Large intestine (tissue), 3 donors: ENCODE data around the gene CYB5RL. TPM values are rescaled to one million over a fixed set of nuclear protein-coding genes. Genes with fewer than 3 reads are reported as not detected.

Source experiments
- DNase-seq, 2 donors: peaks; one replicate each; pipeline versions ENCODE4 v3.0.0 to v3.0.0-alpha.2; 2013
- H3K27ac ChIP-seq: one replicate; pipeline ENCODE4 v1.5.1; 2013; ENCODE audit warnings: low read length
- H3K27me3 ChIP-seq: 2 replicates; pipeline ENCODE4 v1.6.1; 2013; ENCODE audit warnings: low read length; ENCODE audit not compliant: control insufficient read depth, insufficient read depth
- H3K36me3 ChIP-seq: 2 replicates; pipeline ENCODE4 v1.6.1; 2013; ENCODE audit warnings: low read length; ENCODE audit not compliant: control insufficient read depth, insufficient read depth
- H3K4me1 ChIP-seq: one replicate; pipeline ENCODE4 v1.6.1; 2013; ENCODE audit warnings: low read length; ENCODE audit not compliant: control insufficient read depth, insufficient read depth
- H3K4me3 ChIP-seq: one replicate; pipeline ENCODE4 v1.5.1; 2013; ENCODE audit warnings: low read length
- H3K9me3 ChIP-seq: one replicate; pipeline ENCODE4 v1.6.1; 2013; ENCODE audit warnings: mild to moderate bottlenecking, low read depth, low read length, moderate library complexity; ENCODE audit not compliant: control insufficient read depth
- WGBS: methylation state at CpG from one replicate; pipeline ENCODE4 v1.1.5; 2013; ENCODE audit warnings: low lambda C conversion rate; ENCODE audit not compliant: insufficient coverage; 5-methylcytosine and 5-hydroxymethylcytosine counted together
- polyA plus RNA-seq: library from polyadenylated mRNA; unstranded; fragments of 120-200 nt; gene quantifications from one replicate; pipeline ENCODE4 v1.2.1, GENCODE V29; 2013

Gene CYB5RL
- polyA plus RNA-seq, 1 donor = 8.2 TPM

- Histone ChIP-seq H3K4me1 (no peaks in the 10 kb centered on the region), H3K27me3 (no peaks in the 10 kb centered on the region), H3K27ac (no peak overlapping the region), H3K9me3 (no peaks in the 10 kb centered on the region), H3K36me3 (peaks cover 53% of the 10 kb centered on the region), H3K4me3 (no peak overlapping the region)
- WGBS = no CpG with 5 or more reads among the region's 9 CpGs
- DNase-seq = no peak
These were observed 9.3 kb downstream of the CYB5RL start for GRCh38 chr1:54190526-54190925.

DNA sequence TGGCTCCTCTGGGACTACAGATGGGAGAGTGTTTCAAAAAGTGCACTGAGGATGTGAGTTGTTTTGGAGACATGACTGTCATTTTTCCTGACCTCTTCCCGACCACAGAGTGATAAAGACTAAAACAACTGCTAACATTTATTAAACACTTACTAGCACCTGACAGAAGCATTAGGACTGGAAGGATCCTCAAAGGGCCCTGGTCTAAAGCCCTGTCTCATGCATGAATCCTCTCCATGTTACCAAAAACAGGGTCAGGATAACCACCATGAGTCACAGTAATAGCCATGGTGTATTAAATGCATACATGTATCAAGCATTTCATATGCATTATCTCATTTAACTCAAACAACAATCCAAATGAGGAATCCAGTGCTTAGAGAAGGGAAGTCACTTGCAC lies 11.5 kb downstream of the CYB5RL start:
- Histone ChIP-seq H3K27me3 (no peaks in the 10 kb centered on the region), H3K4me3 (no peak overlapping the region), H3K9me3 (no peaks in the 10 kb centered on the region), H3K27ac (no peak overlapping the region), H3K4me1 (no peaks in the 10 kb centered on the region), H3K36me3 (peaks cover 36% of the 10 kb centered on the region)
- no CpG with 5 or more reads among the region's 1 CpG for WGBS
- no peak for DNase-seq

- H3K27me3 ChIP-seq = no peaks in the 10 kb centered on the region
- no peak overlapping the region for H3K4me3 ChIP-seq
- H3K27ac ChIP-seq = no peak overlapping the region
- peaks cover 22% of the 10 kb centered on the region for H3K36me3 ChIP-seq
- no peaks in the 10 kb centered on the region for H3K4me1 ChIP-seq
- H3K9me3 ChIP-seq = no peaks in the 10 kb centered on the region
- no peak for DNase-seq
- WGBS = no CpG with 5 or more reads among the region's 3 CpGs
These were observed 13.8 kb downstream of the CYB5RL start for GRCh38 chr1:54186056-54186455.

GRCh38 chr1:54180701-54181360 lies 19.0 kb downstream of the CYB5RL start:
- WGBS = no CpG with 5 or more reads among the region's 5 CpGs
- Histone ChIP-seq H3K9me3 (no peaks in the 10 kb centered on the region), H3K36me3 (peaks cover 3% of the 10 kb centered on the region), H3K27ac (no peak overlapping the region), H3K27me3 (no peaks in the 10 kb centered on the region), H3K4me1 (no peaks in the 10 kb centered on the region), H3K4me3 (no peak overlapping the region)
- no peak for DNase-seq

GRCh38 chr1:54178296-54179070 lies 21.3 kb downstream of the CYB5RL start:
- H3K4me3 ChIP-seq = no peak overlapping the region
- no peaks in the 10 kb centered on the region for H3K27me3 ChIP-seq
- H3K4me1 ChIP-seq = no peaks in the 10 kb centered on the region
- H3K27ac ChIP-seq = no peak overlapping the region
- DNase-seq = no peak
- no peaks in the 10 kb centered on the region for H3K9me3 ChIP-seq
- H3K36me3 ChIP-seq = peaks cover 5% of the 10 kb centered on the region
- 0% methylated on average over 1 of the region's 9 CpGs for WGBS

DNA sequence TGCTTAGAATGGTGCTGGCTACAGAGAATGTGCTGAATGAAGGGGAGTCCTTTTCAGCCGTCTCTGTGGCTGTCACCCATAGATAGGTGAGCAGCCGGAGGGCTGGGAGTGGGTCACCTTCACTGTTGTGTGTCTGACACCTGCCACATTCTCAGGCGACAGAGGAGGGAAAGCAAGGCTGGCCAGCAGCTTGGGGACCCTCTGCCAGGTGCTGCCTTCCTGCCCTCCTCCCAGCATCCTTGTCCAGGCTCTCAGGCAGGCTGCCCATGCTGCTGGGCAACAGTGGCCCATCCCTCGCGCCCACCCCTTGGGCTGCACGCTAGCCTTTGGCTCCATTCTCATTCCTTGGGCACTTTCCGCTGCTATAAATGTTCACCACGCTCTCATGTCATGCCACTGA lies 22.1 kb downstream of the CYB5RL start:
- no peak for DNase-seq
- H3K27ac ChIP-seq = no peak overlapping the region
- no peaks in the 10 kb centered on the region for H3K9me3 ChIP-seq
- no CpG with 5 or more reads among the region's 8 CpGs for WGBS
- no peaks in the 10 kb centered on the region for H3K4me1 ChIP-seq
- peaks cover 5% of the 10 kb centered on the region for H3K36me3 ChIP-seq
- no peak overlapping the region for H3K4me3 ChIP-seq
- H3K27me3 ChIP-seq = no peaks in the 10 kb centered on the region

- no CpG with 5 or more reads among the region's 6 CpGs for WGBS
- Histone ChIP-seq H3K36me3 (peaks cover 5% of the 10 kb centered on the region), H3K9me3 (no peaks in the 10 kb centered on the region), H3K4me3 (no peak overlapping the region), H3K4me1 (no peaks in the 10 kb centered on the region), H3K27me3 (no peaks in the 10 kb centered on the region), H3K27ac (no peak overlapping the region)
- DNase-seq = no peak
These were observed 23.1 kb downstream of the CYB5RL start for GRCh38 chr1:54176621-54177327.

DNA sequence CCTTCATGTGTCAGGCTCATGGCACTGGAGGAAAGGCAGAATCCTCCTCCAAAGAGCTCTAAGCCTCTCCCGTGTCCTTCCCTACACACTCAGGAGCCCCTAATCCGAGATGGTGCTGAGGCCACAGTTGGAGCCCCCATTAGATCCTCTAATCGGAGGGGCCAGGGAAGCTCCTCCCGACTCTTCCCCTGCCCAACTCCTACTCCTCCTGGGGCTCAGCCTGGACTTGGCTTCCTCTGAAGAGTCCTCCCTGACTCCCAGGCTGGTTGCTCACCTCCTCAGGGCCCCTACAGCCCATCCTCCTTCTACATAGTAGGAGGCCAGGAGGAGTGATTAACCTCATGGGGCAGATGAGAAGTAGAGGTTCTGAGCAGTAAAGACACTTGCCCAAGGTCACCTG lies 25.7 kb downstream of the CYB5RL start:
- Histone ChIP-seq H3K36me3 (peaks cover 2% of the 10 kb centered on the region), H3K9me3 (no peaks in the 10 kb centered on the region), H3K4me1 (no peaks in the 10 kb centered on the region), H3K27me3 (no peaks in the 10 kb centered on the region), H3K4me3 (no peak overlapping the region), H3K27ac (no peak overlapping the region)
- no CpG with 5 or more reads among the region's 4 CpGs for WGBS
- DNase-seq = no peak

DNA sequence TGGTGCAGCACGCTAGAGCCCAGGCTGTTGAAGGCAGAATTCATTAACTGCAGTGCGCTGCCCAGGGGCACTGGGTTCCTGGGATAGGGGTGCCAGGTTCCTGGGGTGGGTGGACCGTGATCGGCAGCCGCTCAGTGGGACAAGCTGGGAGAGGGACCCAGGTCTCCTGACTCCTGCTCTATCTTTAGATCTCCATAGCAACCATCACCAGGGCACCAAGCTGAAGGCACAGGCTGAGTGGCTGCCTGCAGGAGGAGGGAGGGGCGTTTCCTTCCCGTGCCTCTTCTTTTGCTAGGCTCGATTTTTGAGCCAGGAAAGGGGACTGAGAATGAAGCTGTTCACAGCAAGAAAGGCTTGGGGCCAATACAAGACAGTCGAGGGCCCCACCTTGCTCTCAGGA lies 26.1 kb downstream of the CYB5RL start:
- no CpG with 5 or more reads among the region's 9 CpGs for WGBS
- Histone ChIP-seq H3K36me3 (peaks cover 2% of the 10 kb centered on the region), H3K4me1 (no peaks in the 10 kb centered on the region), H3K4me3 (no peak overlapping the region), H3K9me3 (no peaks in the 10 kb centered on the region), H3K27ac (no peak overlapping the region), H3K27me3 (no peaks in the 10 kb centered on the region)
- DNase-seq = no peak

- no peak for DNase-seq
- Histone ChIP-seq H3K36me3 (peaks cover 2% of the 10 kb centered on the region), H3K27ac (no peak overlapping the region), H3K9me3 (no peaks in the 10 kb centered on the region), H3K4me1 (no peaks in the 10 kb centered on the region), H3K4me3 (no peak overlapping the region), H3K27me3 (no peaks in the 10 kb centered on the region)
- no CpG with 5 or more reads among the region's 10 CpGs for WGBS
These were observed 26.9 kb downstream of the CYB5RL start for GRCh38 chr1:54172614-54173599.
